HG02884 (cell line): ENCODE data around the gene DOCK7.
"Not testable (repeated sequence)": the region's sequence is repeated elsewhere in the genome, so short reads cannot be mapped to it uniquely, and the experiment has no call there.

Source experiments
- ATAC-seq: cut with Tn5 transposase; IDR thresholded peaks from one replicate; pipeline ENCODE4 v1.9.1; 2021; ENCODE audit warnings: mild to moderate bottlenecking, moderate library complexity; ENCODE audit not compliant: unreplicated experiment

Gene DOCK7

DNA sequence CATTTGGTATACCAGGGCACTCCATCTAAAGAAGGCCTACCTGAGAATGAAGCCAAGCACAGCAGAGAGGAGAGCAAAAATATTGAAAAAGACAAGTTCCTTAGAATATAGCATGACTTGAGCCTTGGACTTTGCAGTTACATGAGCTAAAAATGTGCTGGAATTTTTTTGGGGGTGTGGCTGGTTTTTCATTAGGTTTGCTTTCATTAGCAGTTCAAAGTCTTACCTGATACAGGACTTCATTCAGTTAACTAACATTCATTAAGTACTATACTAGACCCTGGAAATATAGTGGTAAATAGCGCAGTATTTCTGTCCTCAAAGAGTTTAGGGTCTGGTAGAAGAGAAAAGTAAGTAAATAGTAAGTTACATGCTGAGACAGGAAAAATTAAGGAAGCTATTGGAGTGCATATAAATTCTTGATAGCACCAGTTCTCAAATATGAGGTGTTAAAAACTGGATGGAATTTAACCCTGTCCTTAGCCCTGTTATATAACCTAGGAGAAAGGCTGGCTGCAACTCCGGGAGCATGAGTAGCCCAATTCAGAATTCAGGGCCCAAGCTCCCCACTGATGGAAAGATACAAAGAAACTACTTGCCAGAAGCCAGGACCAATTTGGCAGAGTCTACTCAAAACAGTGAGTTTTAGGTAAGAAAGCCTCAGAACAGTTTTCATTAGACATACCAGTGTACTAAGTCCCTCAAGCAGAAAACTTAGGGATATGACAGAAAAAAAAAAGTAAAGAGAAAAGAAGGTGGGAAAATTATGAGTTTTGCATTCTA is 3.1 kb upstream of the DOCK7 start:
- ATAC-seq: no peak

DNA sequence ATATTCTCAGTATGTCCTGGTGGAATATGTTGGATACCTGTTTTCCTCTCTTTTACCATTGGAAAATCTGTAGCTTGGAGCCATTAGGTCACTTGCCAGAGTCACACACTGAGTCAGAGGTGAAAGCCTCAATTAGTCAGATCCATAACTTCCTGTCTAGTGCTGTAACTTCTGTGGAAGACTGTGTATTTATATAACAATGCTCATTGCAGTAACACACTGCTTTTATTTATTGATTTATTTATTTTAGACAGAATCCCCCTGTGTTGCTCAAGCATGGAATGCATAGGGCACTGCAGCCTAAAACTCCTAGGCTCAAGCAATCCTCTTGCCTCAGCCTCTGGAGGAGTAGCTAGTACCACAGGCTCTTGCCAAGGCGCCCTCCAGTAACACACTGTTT is 1.3 kb upstream of the DOCK7 start:
- ATAC-seq: no peak

- ATAC-seq: peak; percentile 8
Measured at GRCh38 chr1:62688687-62689085, 500 bp upstream of the DOCK7 start.

DNA sequence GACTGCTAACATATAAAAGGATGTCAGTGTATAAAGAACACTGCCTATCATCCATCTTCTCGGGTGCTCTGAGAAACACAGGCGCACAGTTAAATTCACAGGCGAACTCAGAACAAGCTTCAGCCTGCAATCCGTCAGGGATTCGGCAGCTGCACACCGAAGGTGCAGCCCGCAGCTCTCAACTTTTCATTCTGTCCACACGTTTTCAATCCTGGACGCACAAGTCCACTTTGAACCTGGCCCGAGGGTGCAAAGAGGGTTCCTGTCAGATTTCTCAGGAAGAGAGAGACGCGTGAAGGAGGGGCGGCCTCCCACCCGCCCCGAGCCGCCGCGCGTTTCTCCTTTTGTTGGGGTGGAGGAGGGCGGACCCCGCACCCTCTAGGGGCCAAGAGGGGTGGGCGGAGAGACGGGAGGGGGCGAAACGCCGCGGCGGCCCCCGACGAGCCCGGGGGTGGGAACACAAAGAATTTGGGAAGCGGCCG is 724 bp downstream of the DOCK7 start:
- peak; percentile 27 for ATAC-seq

- ATAC-seq: no peak
Measured at GRCh38 chr1:62686822-62687221, 1.4 kb downstream of the DOCK7 start.

DNA sequence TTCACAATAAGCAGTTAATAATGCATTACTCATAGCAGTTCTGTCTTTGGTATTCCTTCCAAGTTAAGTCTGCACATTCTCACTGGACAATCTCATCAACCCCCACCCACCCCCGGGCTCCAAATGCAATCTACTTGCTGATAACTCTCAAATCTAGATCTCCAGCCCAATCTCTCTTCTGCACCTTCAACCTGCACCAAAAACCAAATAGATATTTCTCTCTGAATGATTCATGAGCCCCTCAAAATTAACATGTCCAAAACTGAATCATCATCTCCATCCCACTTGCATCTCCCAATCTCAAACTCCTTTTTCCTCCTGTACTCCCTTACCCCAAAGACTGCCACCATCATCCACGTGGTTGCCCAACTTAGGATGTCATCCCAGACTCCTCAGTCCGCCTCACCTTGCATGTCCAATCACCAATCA is 2.7 kb downstream of the DOCK7 start:
- no peak for ATAC-seq

DNA sequence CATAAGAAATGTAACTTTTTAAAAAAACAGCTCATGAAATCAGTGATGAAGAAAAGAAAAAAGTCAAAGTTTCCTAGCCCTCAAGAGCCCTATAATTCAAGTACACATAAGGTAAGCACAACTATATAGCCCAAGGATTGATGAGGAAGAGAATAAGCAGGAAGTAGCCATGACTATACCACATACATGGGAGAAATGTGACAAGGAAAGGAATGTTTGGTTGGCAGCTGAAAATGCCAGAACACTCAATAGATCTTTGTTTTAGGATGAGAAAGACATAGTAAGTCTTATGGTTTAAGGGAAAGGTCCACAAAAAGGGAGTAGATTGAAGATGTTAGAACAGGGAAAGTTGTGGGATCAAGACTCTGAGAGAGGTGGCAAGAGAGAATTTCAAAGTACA is 5.7 kb downstream of the DOCK7 start:
- no peak for ATAC-seq

DNA sequence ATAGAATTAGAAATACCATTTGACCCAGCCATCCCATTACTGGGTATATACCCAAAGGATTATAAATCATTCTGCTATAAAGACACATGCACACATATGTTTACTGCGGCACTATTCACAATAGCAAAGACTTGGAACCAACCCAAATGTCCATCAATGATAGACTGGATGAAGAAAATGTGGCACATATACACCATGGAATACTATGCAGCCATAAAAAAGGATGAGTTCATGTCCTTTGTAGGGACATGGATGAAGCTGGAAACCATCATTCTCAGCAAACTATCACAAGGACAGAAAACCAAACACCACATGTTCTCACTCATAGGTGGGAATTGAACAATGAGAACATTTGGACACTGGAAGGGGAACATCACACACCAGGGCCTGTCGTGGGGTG is 7.2 kb downstream of the DOCK7 start:
- not testable (repeated sequence) for ATAC-seq

GRCh38 chr1:62677822-62678221 is 10.4 kb downstream of the DOCK7 start:
- not testable (repeated sequence) for ATAC-seq

DNA sequence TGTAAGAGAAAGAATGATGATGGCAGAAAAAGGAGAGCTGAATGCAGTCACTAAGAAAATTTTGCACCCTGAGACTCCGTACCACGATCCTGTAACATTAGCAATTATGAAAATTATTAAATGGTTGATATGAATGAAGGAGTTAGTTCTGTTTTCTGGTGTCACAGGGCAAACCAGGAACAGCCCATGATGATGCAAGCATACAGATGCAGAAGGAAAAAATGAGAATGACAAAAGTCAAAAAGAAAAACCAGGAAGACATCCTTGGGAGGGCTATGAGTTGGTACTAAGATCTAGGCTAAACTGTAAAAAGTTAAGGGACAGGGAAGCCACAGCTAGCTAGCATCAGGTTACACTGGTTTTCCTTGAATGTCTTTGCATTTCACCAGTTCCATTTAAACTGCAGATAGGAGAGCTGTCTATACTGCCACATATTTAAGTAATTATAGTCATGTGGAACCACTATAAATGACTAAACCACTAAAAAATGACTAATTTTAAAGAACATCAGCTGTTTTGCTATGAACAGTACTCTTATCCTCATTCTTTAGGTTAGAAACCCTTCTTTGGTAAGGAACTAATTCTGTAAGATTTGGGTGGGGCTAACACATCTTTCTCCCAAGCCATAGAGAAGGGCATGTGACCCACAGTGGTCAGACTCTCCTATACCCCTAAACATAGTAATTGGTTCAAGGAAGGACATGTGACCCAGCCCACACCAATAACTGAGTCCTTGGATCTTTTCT is 11.4 kb downstream of the DOCK7 start:
- no peak for ATAC-seq

DNA sequence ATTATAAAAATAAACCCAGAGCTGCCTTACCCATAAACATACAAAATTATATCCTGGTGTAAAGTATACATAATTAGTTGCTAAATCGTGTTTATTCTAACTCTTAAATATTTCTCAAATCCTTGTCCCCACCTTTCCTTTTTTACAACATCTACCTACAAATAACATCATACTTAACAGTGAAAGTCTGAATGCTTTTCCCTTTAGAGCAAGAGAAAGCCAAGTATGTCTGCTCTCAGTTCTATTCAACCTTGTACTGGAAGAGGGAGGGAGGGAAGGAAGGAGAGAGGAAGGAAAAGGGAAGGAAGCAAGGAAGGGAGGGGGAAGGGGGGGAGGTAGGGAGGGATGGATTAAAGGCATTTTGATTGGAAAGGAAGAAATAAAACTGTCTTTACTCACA is 14.6 kb downstream of the DOCK7 start:
- ATAC-seq: no peak

DNA sequence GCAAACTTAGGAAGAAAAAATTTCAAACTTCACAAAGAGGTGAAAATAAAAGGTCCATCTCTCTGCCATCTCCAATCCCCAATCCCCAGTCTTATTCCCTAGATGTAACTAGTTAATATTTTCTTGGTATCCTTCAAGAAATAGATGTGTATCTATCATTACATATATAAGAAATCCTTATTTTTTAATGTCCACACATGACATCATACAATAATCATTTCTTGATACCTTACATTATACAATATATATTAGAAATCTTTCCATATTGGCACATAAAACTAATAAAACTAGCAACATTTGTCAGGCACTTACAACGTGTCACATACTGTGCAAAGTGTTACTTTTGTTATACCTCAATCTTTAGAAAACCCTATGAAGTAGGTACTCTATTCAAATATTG is 16.2 kb downstream of the DOCK7 start:
- ATAC-seq: no peak

- no peak for ATAC-seq
Measured at GRCh38 chr1:62654744-62655143, 33.4 kb downstream of the DOCK7 start.

- no peak for ATAC-seq
Measured at GRCh38 chr1:62652387-62652786, 35.8 kb downstream of the DOCK7 start.

- ATAC-seq: no peak
Measured at GRCh38 chr1:62643283-62643682, 44.9 kb downstream of the DOCK7 start.

DNA sequence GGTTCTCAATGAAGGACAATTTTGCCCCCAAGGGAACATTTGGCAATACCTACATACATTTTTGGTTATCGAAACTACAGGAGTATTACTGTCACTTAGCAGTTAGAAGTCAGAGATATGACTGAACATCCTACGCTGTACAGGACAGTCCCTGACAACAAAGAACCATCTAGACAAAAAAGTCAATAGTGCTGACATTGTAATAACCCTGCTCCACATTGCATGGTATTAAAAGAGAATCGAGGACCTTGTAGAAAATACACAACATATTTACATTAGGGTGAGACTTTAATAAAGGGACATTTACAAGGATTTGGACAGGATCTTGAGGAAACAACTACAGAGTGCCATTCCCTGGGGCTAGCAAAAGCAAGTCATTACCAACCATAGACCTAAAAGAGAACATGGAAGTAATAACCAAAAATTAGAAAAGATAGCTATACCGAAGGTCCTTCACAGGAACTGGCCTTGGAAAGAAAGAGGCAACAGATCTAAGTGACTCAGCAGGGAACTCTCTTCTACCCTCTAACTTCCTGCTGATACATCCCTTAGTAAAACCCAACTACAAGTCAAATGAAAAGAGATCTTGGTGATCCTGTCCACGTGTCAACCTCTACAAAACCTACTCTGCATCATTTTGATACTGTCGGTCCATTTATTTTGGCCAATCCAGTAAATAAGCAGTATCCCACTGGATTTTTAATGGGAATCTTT is 50.6 kb downstream of the DOCK7 start:
- ATAC-seq: no peak

- ATAC-seq: no peak
Measured at GRCh38 chr1:62628506-62628905, 59.7 kb downstream of the DOCK7 start.

GRCh38 chr1:62625415-62625814 is 62.8 kb downstream of the DOCK7 start:
- peak; percentile 63 for ATAC-seq

GRCh38 chr1:62621907-62622306 is 66.3 kb downstream of the DOCK7 start:
- peak; percentile 97 for ATAC-seq

DNA sequence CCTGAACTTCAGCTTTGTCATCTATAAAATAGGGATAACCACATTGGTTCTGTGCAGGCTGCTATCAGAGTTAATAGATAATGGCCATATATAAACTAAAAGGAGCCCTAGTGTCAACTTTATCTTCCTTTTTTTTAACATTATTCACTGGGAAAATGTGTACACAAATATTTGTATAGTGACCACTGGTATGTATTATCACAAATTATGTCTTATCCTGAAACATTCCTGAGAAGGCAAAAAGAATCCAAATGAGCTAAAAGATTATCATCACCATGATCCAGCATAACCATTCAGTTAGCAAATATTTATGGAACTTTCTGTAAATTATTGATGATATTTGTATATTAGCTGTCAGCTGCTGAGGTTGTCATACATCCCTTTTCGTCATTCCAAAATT is 74.3 kb downstream of the DOCK7 start:
- ATAC-seq: no peak

DNA sequence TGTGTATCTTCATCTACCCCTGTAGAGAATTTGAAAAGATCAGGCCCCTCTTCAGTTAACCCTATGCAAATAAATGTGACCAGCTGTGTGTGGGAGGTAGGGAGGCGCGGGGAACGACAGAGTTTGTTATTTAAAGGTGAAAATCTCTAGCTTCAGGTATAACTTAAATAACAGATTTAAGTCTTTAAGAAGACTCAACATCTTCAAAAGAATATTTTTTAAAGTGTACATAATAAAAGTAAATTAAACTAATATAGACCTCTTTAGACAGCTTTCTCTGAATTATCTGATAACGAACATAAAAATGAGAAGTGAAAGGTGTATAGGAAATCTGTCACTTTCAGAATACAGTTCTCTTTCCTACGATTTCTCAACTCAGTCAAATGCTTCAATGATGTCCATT is 74.9 kb downstream of the DOCK7 start:
- ATAC-seq: peak; percentile 94

DNA sequence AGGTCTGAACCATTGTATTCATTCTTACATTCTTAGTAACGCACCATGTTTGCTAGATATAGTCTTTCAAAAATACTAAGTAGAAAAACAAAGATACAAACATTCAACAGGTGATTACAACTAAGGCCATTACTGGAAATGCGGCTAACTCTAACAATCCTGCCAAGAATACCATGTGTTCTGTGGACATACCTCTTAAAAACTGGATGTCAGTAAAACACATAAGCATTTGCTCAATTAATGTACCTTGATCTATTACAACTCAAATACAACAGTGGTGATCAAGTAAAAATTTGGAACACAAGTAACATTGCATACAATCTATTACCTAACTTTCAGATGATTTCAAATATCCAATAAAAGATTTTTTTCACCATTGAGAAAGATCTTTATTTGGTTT is 75.4 kb downstream of the DOCK7 start:
- no peak for ATAC-seq
